ENCODE data around the gene NFKB2. TPM values are rescaled to one million over a fixed set of nuclear protein-coding genes. Genes with fewer than 3 reads are reported as not detected.

NFKB2 gene
- total RNA-seq, 2 donors from 2014 or later, result 29.3 to 44.5 TPM

- peaks cover 25% of the 10 kb centered on the region for H3K36me3 ChIP-seq
- intact Hi-C loops (cut with DNase I), result loop anchor here (10.0 kb wide), 1 partner anchor 194 kb away; no protein-coding TSS in a partner anchor
Observed at GRCh38 chr10:102358712-102359382, 36.7 kb upstream of the NFKB2 start.

GRCh38 chr10:102367441-102367840 is 28.1 kb upstream of the NFKB2 start:
- intact Hi-C loops (cut with DNase I), result no loop called here
- Histone ChIP-seq H3K27ac (no peak overlapping the region), H3K27me3 (no peaks in the 10 kb centered on the region), H3K36me3 (peaks cover 42% of the 10 kb centered on the region), H3K9me3 (no peaks in the 10 kb centered on the region), H3K4me3 (no peak overlapping the region), H3K9ac (ENCODE audit: low read depth in 2 of 2, low read length in 2 of 2) (no peak overlapping the region), H3K4me1 (no peaks in the 10 kb centered on the region)
- TF ChIP-seq, protein P1, sequence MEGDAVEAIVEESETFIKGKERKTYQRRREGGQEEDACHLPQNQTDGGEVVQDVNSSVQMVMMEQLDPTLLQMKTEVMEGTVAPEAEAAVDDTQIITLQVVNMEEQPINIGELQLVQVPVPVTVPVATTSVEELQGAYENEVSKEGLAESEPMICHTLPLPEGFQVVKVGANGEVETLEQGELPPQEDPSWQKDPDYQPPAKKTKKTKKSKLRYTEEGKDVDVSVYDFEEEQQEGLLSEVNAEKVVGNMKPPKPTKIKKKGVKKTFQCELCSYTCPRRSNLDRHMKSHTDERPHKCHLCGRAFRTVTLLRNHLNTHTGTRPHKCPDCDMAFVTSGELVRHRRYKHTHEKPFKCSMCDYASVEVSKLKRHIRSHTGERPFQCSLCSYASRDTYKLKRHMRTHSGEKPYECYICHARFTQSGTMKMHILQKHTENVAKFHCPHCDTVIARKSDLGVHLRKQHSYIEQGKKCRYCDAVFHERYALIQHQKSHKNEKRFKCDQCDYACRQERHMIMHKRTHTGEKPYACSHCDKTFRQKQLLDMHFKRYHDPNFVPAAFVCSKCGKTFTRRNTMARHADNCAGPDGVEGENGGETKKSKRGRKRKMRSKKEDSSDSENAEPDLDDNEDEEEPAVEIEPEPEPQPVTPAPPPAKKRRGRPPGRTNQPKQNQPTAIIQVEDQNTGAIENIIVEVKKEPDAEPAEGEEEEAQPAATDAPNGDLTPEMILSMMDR (IDR thresholded peaks at IDR 0.05), result no peak
- DNase-seq, result no peak

More at GRCh38 chr10:102358712-102359382, 36.7 kb upstream of the NFKB2 start:
- Histone ChIP-seq H3K4me3 (no peak overlapping the region), H3K9ac (ENCODE audit: low read depth in 2 of 2, low read length in 2 of 2) (no peak overlapping the region), H3K9me3 (no peaks in the 10 kb centered on the region), H3K27me3 (no peaks in the 10 kb centered on the region), H3K27ac (no peak overlapping the region), H3K4me1 (no peaks in the 10 kb centered on the region)
- TF ChIP-seq, protein P1 (IDR thresholded peaks at IDR 0.05), result no peak
- no peak for DNase-seq

GRCh38 chr10:102368077-102368476 is 27.4 kb upstream of the NFKB2 start:
- no peak overlapping the region for H3K27ac ChIP-seq
- no peak overlapping the region for H3K4me3 ChIP-seq
- intact Hi-C loops (cut with DNase I), result no loop called here
- TF ChIP-seq, protein P1 (IDR thresholded peaks at IDR 0.05), result no peak
- no peak for DNase-seq
- H3K9me3 ChIP-seq, result no peaks in the 10 kb centered on the region
- no peak overlapping the region for H3K9ac ChIP-seq (ENCODE audit: low read depth in 2 of 2, low read length in 2 of 2)
- H3K4me1 ChIP-seq, result no peaks in the 10 kb centered on the region
- no peaks in the 10 kb centered on the region for H3K27me3 ChIP-seq
- peaks cover 39% of the 10 kb centered on the region for H3K36me3 ChIP-seq

DNA sequence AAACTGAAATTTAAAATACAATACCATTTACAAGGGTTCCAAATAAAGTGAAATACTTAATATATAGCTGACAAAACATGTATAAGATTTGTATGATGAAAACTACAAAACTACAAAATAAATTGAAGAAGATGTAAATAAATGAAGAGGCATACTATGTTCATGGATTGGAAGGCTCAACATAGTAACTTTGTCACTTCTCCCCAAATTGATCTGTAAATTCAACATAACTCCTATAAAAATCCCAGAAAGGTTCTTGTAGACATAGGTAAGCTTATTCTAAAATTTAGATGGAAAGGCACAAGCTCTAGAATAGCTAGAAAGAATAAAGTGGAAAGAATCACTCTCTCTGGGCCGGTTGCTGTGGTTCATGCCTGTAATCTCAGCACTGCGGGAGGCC is 24.2 kb upstream of the NFKB2 start:
- Histone ChIP-seq H3K27ac (no peak overlapping the region), H3K4me3 (no peak overlapping the region), H3K27me3 (no peaks in the 10 kb centered on the region), H3K9ac (ENCODE audit: low read depth in 2 of 2, low read length in 2 of 2) (no peak overlapping the region), H3K4me1 (no peaks in the 10 kb centered on the region), H3K9me3 (no peaks in the 10 kb centered on the region), H3K36me3 (peaks cover 31% of the 10 kb centered on the region)
- TF ChIP-seq, protein P1 (IDR thresholded peaks at IDR 0.05), result no peak
- intact Hi-C loops (cut with DNase I), result no loop called here
- DNase-seq, result no peak

- DNase-seq, result no peak
- no peaks in the 10 kb centered on the region for H3K27me3 ChIP-seq
- H3K4me3 ChIP-seq, result no peak overlapping the region
- no peak overlapping the region for H3K9ac ChIP-seq (ENCODE audit: low read depth in 2 of 2, low read length in 2 of 2)
- peaks cover 40% of the 10 kb centered on the region for H3K36me3 ChIP-seq
- intact Hi-C loops (cut with DNase I), result no loop called here
- no peaks in the 10 kb centered on the region for H3K4me1 ChIP-seq
- no peak overlapping the region for H3K27ac ChIP-seq
- H3K9me3 ChIP-seq, result no peaks in the 10 kb centered on the region
- TF ChIP-seq, protein P1 (IDR thresholded peaks at IDR 0.05), result no peak
Observed at GRCh38 chr10:102375250-102375649, 20.3 kb upstream of the NFKB2 start.
